Breast epithelium (tissue), 3 donors: ENCODE measurements around the gene PRR20G.

Source experiments
- CTCF ChIP-seq, 3 donors: fragments of 450-650 bp; IDR thresholded peaks; one replicate each; pipeline ENCODE4 v1.5.1; 2016 to 2017; ENCODE audit warnings: antibody characterized with exemption in 3 of 3, mild to moderate bottlenecking in 3 of 3, moderate library complexity in 3 of 3
- POLR2A ChIP-seq: fragments of 450-650 bp; IDR thresholded peaks from one replicate; pipeline ENCODE4 v1.6.1; 2016; ENCODE audit warnings: antibody characterized with exemption, mild to moderate bottlenecking, moderate library complexity

- TF ChIP-seq CTCF (IDR thresholded peaks at IDR 0.05): no peak
- no peak for TF ChIP-seq POLR2A
Measured at GRCh38 chr3:127273206-127273605, 14.6 kb downstream of the PRR20G start.
